ENCODE data around the gene CABLES1.

The CABLES1 gene

GRCh38 chr18:23114171-23114881, 21.0 kb upstream of the CABLES1 start:
- DNase-seq = peak in 2 of 14 donors; percentile 6 to 26

GRCh38 chr18:23114911-23115310, 20.4 kb upstream of the CABLES1 start:
- DNase-seq = no peak

DNA sequence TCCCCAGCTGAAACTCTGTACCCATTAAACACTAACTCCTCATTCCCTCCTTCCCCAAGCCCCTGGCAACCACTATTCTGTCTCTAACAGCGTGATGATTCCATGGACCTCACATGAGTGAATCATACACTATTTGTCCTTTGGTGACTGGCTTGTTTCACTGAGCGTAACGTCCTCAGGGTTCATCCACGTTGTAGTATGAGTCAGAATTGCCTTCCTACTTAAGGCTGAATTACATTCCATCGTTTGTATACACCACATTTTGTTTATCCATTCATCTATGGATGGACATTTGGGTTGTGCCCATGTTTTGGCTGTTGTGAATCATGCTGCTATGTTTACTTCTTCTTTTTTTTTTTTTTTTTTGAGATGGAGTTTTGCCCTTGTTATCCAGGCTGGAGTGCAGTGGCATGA, 19.6 kb upstream of the CABLES1 start:
- no peak for DNase-seq

- DNase-seq = no peak
These were observed 14.2 kb upstream of the CABLES1 start for GRCh38 chr18:23121133-23121532.

DNA sequence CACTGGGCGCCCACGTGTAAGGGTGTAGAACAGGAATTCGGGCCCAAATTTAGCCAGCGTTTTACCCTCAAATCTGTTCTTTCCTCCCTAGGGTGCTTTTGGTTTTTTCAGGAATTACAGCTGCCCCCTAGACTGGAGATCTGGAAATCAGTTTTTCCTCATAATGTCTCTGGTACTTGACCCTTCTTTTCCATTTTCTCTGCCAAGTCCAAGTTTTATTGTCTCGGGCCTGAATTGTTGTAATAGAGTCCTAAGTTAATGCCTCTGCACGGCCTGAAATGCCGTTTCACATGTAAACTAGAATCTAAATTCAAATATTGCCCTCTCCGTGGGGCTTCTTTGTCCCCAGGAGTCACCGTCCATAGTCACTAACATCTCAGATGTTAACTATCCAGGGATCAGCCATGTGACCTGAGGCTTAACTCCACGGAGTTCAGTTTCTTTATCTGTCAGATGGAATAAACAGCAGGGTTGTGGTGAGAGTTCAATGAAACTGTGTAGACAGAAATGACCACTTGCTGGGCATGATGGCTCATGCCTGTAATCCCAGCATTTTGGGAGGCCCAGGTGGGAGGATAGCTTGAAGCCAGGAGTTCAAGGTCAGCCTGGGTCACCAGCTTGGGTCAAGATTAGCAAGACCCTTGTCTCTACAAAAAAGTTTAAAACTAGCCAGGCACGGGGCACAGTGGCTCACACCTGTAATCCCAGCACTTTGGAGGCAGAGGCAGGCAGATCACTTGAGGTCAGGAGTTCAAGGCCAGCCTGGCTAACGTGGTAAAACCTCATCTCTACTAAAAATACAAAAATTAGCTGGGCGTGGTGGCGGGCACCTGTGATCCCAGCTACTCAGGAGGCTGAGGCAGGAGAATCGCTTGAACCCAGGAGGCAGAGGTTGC, 12.7 kb upstream of the CABLES1 start:
- DNase-seq = no peak

DNA sequence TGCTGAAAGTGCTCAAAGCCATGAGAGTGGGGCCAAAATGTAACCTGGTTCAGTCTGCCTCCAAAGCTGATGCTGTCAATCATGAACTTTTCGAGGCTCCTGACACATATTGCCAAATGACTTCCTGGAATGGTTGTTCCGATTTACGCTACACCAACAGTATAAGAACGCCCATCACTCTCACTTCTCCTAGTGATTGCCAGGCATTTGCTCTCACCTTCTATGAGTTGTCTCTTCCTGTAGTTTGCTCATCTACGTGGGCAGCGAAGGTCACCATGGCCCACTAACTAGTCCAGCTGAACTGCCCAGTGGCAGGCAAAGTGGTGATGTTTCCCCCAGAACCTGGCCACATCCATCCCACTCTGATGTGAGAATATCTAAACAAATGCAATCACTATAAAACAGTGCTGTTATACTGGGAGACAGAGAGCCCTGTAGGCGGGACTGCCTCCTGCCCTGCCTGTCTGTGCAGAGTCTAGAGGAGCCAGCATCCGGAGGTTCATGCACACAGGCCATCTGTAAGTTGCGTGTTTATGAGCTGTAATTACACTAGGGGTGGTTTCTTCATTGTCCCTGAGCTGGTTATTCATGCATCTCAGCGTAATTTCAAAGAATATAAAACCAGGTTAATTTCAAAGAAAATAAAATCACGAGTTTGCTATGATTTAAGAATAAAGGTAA, 8.8 kb upstream of the CABLES1 start:
- DNase-seq = peak in 1 of 14 donors; percentile 25

DNA sequence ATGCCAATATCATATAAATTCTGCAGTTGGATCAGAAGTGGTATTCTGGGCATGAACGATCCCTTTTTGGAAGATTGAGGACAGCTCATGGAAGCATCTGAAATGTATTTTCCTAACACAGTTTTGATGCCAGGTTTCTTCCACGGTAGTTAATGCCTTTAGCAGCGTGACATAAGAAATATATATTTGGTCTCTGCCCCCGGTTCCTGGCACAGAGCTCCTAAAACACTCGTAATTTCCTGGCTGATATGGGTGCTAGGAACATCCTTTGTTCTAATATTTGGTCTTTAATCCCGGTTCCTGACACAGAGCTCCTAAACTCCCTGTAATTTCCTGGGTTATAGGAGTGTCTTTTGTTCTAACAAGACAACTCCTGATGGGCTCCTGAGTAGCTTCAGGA, 8.2 kb upstream of the CABLES1 start:
- DNase-seq = no peak

GRCh38 chr18:23129355-23130002, 5.8 kb upstream of the CABLES1 start:
- no peak for DNase-seq

GRCh38 chr18:23131693-23132319, 3.5 kb upstream of the CABLES1 start:
- DNase-seq = peak in 3 of 14 donors; percentile 18 to 44 (median 23)

- DNase-seq = no peak
These were observed 1.2 kb upstream of the CABLES1 start for GRCh38 chr18:23133860-23134779.

GRCh38 chr18:23135550-23136325, 453 bp downstream of the CABLES1 start:
- DNase-seq = peak in 1 of 14 donors; percentile 47

GRCh38 chr18:23136326-23137096, 1.2 kb downstream of the CABLES1 start:
- peak in 2 of 14 donors; percentile 14 to 18 for DNase-seq

- no peak for DNase-seq
These were observed 1.9 kb downstream of the CABLES1 start for GRCh38 chr18:23137097-23137635.

DNA sequence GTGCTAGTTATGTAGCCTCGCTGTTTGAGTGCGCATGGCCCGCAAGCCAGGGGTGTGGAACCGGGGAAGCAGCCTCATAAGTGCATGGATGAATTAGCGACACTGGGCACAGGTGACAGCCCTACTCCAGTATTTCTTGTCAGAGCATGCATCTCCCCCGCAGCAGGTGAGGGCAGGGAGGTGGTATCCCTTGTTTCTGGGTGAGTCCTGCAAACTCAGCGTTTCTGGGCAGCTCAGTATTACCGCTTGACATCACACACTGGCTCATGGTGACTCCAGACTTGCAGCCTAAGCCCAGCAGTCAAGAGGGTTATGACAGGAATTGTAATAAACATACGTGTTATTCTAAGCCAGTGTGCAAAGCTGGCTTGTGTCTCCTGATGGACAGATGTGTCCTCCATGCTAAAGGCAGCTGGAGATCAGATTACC, 2.5 kb downstream of the CABLES1 start:
- no peak for DNase-seq

- DNase-seq = no peak
These were observed 3.2 kb downstream of the CABLES1 start for GRCh38 chr18:23138471-23138870.

- no peak for DNase-seq
These were observed 6.1 kb downstream of the CABLES1 start for GRCh38 chr18:23141104-23141999.

DNA sequence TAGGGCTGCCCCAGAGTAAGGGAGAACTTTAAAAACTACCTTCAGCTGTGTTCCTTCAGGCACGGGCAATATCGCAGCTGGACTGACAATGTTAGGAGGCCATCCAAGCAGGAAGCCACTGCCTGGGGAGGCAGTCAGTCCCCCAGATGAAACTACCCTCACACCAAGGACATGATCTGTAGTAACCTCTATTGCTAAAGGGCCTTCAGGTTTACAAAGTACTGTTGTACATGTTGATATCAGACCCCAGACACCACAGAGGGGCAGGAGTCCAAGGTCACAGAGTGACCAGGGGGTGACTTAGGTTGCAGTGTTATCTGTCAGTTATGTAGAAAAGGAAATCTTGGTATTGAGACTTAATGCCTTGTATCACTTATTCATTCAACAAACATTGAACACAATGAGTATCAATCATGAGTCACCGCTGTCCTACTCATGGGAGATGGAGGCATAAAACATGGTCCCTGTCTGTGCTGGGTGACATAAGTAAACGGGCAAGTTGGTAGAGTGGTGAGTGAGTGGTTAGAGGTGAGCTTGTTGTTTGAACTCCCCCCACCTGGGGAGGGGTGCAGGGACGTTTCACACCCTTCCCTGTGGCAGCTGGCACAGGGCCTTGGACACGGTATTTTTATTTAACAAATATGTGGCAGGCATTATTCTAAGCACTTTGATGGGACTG, 7.1 kb downstream of the CABLES1 start:
- no peak for DNase-seq
